ENCODE data around the gene EFEMP1. TPM values are rescaled to one million over a fixed set of nuclear protein-coding genes. Genes with fewer than 3 reads are reported as not detected.

Gene EFEMP1
- total RNA-seq, 3 donors from 2014 or later (not counting 1 experiment from before 2014, with no cell fraction given): not detected

- Mint-ChIP-seq H3K27ac (no peak overlapping the region), H3K9me3 (peaks cover 0 to 2% of the 10 kb centered on the region in 2 donors), H3K4me1 (no peaks in the 10 kb centered on the region), H3K4me3 (no peak overlapping the region), H3K27me3 (ENCODE audit: low read depth in 2 of 2) (no peaks in the 10 kb centered on the region), H3K36me3 (no peaks in the 10 kb centered on the region)
- intact Hi-C loops (cut with micrococcal nuclease): no loop called here
- Histone ChIP-seq H3K4me3 (ENCODE audit: low read length) (no peak overlapping the region), H3K36me3 (ENCODE audit: control insufficient read depth, insufficient read depth, low read length) (no peaks in the 10 kb centered on the region), H3K27me3 (ENCODE audit: control insufficient read depth, insufficient read depth, low read length) (no peaks in the 10 kb centered on the region), H3K9me3 (ENCODE audit: control insufficient read depth, insufficient read depth, low read length) (no peaks in the 10 kb centered on the region), H3K27ac (ENCODE audit: low read length) (no peak overlapping the region), H3K4me1 (ENCODE audit: control insufficient read depth, insufficient read depth, low read length) (no peaks in the 10 kb centered on the region)
- DNase-seq (no peak), ATAC-seq (no peak)
- TF ChIP-seq, protein P1, sequence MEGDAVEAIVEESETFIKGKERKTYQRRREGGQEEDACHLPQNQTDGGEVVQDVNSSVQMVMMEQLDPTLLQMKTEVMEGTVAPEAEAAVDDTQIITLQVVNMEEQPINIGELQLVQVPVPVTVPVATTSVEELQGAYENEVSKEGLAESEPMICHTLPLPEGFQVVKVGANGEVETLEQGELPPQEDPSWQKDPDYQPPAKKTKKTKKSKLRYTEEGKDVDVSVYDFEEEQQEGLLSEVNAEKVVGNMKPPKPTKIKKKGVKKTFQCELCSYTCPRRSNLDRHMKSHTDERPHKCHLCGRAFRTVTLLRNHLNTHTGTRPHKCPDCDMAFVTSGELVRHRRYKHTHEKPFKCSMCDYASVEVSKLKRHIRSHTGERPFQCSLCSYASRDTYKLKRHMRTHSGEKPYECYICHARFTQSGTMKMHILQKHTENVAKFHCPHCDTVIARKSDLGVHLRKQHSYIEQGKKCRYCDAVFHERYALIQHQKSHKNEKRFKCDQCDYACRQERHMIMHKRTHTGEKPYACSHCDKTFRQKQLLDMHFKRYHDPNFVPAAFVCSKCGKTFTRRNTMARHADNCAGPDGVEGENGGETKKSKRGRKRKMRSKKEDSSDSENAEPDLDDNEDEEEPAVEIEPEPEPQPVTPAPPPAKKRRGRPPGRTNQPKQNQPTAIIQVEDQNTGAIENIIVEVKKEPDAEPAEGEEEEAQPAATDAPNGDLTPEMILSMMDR (IDR thresholded peaks at IDR 0.05): no peak
- WGBS (ENCODE audit: insufficient coverage): 88% methylated on average over 10 of the region's 11 CpGs
Observed at GRCh38 chr2:55885127-55885943, 38.2 kb downstream of the EFEMP1 start.

DNA sequence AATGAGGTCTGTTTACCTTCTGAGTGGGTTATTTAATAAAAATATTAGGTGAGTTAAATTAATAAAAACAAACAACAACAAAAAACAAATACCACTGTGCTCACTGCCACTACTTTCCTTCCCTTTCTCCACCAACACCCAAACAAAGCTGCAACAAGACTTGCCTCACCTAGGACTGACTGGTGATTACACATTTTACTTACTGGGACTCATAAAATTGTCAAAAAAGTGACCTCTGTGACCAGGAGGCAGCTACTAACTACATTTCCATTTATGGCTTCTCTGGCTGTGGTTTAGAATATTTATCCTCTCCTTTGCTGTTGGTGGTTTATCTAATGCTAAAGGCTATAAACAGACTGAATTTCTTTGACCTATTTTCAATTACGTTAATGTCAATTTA, 39.8 kb downstream of the EFEMP1 start:
- Histone ChIP-seq H3K4me1 (ENCODE audit: control insufficient read depth, insufficient read depth, low read length) (no peaks in the 10 kb centered on the region), H3K4me3 (ENCODE audit: low read length) (no peak overlapping the region), H3K27ac (ENCODE audit: low read length) (no peak overlapping the region), H3K27me3 (ENCODE audit: control insufficient read depth, insufficient read depth, low read length) (no peaks in the 10 kb centered on the region), H3K36me3 (ENCODE audit: control insufficient read depth, insufficient read depth, low read length) (no peaks in the 10 kb centered on the region), H3K9me3 (ENCODE audit: control insufficient read depth, insufficient read depth, low read length) (no peaks in the 10 kb centered on the region)
- DNase-seq (no peak), ATAC-seq (no peak)
- Mint-ChIP-seq H3K4me1 (no peaks in the 10 kb centered on the region), H3K27ac (no peak overlapping the region), H3K9me3 (peaks cover 0 to 2% of the 10 kb centered on the region in 2 donors), H3K27me3 (ENCODE audit: low read depth in 2 of 2) (no peaks in the 10 kb centered on the region), H3K4me3 (no peak overlapping the region), H3K36me3 (no peaks in the 10 kb centered on the region)
- intact Hi-C loops (cut with micrococcal nuclease): no loop called here
- WGBS (ENCODE audit: insufficient coverage): no CpG with 5 or more reads among the region's 1 CpG
- TF ChIP-seq, protein P1 (IDR thresholded peaks at IDR 0.05): no peak

- H3K9me3 Mint-ChIP-seq: peaks cover 0 to 2% of the 10 kb centered on the region in 2 donors
Observed at GRCh38 chr2:55883357-55883756, 40.2 kb downstream of the EFEMP1 start.

More at GRCh38 chr2:55883357-55883756, 40.2 kb downstream of the EFEMP1 start:
- H3K4me1 ChIP-seq (ENCODE audit: control insufficient read depth, insufficient read depth, low read length): no peaks in the 10 kb centered on the region
- intact Hi-C loops (cut with micrococcal nuclease): no loop called here
- H3K27ac ChIP-seq (ENCODE audit: low read length): no peak overlapping the region
- 79% methylated on average over 2 of the region's 3 CpGs for WGBS (ENCODE audit: insufficient coverage)
- H3K27me3 ChIP-seq (ENCODE audit: control insufficient read depth, insufficient read depth, low read length): no peaks in the 10 kb centered on the region
- DNase-seq (no peak), ATAC-seq (no peak)
- no peaks in the 10 kb centered on the region for H3K36me3 Mint-ChIP-seq
- no peaks in the 10 kb centered on the region for H3K9me3 ChIP-seq (ENCODE audit: control insufficient read depth, insufficient read depth, low read length)
- no peak overlapping the region for H3K4me3 Mint-ChIP-seq
- H3K36me3 ChIP-seq (ENCODE audit: control insufficient read depth, insufficient read depth, low read length): no peaks in the 10 kb centered on the region
- H3K4me1 Mint-ChIP-seq: no peaks in the 10 kb centered on the region
- no peak overlapping the region for H3K27ac Mint-ChIP-seq
- no peak overlapping the region for H3K4me3 ChIP-seq (ENCODE audit: low read length)
- TF ChIP-seq, protein P1 (IDR thresholded peaks at IDR 0.05): no peak
- no peaks in the 10 kb centered on the region for H3K27me3 Mint-ChIP-seq (ENCODE audit: low read depth in 2 of 2)
